A673 (cell line): Measurements from ENCODE around the gene SMIM31.

Experiments
- EZH2 ChIP-seq: fragments of 200-600 bp; sonication (generic); IDR thresholded peaks from 2 replicates; pipeline ENCODE4 v1.6.1; 2017; ENCODE audit warnings: borderline replicate concordance, low read depth, mild to moderate bottlenecking, mixed read lengths, antibody characterized with exemption, low read length; ENCODE audit not compliant: poor library complexity, severe bottlenecking
- TF ChIP-seq, protein P1 (sequence below): fragments of 300-800, 200-600 bp; sonication (generic); conservative IDR thresholded peaks from 2 replicates; pipeline ENCODE4 v1.5.1; 2017; ENCODE audit warnings: low read depth, mild to moderate bottlenecking, antibody characterized with exemption, low read length, moderate library complexity, mixed read lengths

GRCh38 chr4:164824581-164824980 is 70.7 kb downstream of the SMIM31 start:
- TF ChIP-seq, protein P1, sequence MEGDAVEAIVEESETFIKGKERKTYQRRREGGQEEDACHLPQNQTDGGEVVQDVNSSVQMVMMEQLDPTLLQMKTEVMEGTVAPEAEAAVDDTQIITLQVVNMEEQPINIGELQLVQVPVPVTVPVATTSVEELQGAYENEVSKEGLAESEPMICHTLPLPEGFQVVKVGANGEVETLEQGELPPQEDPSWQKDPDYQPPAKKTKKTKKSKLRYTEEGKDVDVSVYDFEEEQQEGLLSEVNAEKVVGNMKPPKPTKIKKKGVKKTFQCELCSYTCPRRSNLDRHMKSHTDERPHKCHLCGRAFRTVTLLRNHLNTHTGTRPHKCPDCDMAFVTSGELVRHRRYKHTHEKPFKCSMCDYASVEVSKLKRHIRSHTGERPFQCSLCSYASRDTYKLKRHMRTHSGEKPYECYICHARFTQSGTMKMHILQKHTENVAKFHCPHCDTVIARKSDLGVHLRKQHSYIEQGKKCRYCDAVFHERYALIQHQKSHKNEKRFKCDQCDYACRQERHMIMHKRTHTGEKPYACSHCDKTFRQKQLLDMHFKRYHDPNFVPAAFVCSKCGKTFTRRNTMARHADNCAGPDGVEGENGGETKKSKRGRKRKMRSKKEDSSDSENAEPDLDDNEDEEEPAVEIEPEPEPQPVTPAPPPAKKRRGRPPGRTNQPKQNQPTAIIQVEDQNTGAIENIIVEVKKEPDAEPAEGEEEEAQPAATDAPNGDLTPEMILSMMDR = no peak
- TF ChIP-seq EZH2 = no peak
